ENCODE measurements around the gene SLA2.
"Not testable (repeated sequence)": the region's sequence is repeated elsewhere in the genome, so short reads cannot be mapped to it uniquely, and the experiment has no call there.

The SLA2 gene, protein sequence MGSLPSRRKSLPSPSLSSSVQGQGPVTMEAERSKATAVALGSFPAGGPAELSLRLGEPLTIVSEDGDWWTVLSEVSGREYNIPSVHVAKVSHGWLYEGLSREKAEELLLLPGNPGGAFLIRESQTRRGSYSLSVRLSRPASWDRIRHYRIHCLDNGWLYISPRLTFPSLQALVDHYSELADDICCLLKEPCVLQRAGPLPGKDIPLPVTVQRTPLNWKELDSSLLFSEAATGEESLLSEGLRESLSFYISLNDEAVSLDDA
- total RNA-seq: 100 to 426 (median 336) reads per million in 4 experiments

DNA sequence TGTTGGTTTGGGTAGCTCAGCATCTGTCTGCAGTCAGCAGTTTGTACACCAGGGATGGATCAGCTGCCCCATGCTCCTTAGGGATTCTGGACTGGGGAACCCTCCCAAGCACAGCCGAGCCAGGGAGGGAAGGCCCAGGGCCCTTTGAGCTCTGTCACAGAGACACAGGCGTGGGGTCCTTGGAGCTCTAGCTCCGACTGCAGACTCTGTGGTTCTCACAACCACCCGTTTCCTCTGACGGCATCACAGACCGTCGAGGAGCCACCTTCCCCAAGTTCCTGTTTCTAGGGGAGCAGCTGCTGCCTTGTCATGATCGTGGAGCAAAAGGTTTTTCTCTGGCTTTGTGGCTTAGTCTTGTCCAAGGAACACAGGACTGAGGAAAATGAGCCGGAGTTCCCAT is at the start of gene SLA2:
TSS of gene SLA2 (minus strand) at position 199 of the 400 bp plus-strand sequence. CDS start 4,861 bp downstream, outside the sequence.
- peak; percentile 27 for DNase-seq

DNA sequence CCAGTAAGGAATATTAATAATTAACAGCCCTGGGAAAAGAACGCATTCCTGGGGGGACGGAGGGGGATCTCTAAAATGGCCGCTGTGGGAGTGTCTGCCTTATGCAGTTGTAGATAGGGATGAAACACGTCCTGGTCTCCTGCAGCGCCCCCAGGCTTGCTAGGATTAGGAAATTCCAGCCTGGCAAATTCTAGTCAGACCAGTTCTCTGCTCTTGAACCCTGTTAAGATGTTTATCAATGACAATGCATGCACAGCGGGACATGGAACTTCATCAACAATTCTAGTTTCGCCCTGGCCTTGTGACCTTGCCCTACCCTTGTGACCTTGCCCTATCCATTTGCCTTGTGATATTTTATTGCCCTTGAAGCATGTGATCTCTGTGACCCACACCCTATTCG is 49.5 kb upstream of the SLA2 start:
- not testable (repeated sequence) for DNase-seq

DNA sequence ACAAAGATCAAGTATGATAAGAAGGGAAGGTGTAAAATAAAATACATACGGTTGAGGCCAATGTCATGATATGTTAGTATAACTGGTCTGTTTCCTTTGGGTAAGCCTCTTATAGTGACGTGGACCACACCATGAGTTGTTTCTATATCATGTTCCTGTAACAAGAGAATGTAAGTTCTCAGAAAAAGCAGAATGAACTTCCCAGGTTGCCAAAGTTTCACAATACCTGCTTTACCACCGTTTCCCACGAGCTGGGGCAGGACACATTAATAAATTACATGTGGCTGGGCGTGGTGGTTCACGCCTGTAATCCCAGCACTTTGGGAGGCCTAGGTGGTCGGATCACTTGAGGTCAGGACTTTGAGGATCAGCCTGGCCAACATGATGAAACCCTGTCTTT is 42.6 kb upstream of the SLA2 start:
- DNase-seq: no peak

DNA sequence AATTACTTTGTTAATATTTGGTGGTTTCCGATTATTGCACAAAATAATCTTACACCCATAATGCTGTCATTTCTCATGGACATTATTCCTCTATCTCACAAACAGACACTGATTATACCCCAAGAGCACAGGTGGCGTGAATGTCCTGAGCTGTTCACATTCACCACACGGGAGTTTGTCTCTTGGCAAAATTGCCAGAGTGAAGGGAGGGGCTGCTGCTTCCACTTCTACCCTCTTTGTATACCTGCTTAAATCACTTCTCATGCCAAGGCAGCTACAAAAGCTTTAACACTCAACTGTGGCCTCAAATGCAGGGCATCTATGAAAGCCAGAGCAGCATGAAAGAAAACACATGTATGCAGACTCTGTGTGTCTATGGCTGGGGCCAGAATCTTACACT is 41.9 kb upstream of the SLA2 start:
- no peak for DNase-seq

DNA sequence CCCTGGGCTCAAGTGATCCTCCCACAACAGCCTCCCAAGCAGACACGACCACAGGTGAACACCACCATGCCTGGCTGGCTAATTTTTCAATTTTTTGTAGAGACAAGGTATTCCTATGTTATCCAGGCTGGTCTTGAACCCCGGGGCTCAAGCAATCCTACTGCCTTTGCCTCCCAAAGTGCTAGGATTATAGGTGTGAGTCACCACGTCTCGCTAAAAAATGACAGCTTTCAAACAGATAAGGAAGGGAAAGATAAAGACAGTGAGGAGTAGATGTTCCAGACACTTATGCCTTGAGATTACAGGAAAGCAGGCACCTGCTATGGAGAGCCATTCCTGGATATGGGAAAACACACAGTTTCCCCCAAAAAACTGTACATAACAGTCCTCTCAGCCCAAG is 40.9 kb upstream of the SLA2 start:
- no peak for DNase-seq

DNA sequence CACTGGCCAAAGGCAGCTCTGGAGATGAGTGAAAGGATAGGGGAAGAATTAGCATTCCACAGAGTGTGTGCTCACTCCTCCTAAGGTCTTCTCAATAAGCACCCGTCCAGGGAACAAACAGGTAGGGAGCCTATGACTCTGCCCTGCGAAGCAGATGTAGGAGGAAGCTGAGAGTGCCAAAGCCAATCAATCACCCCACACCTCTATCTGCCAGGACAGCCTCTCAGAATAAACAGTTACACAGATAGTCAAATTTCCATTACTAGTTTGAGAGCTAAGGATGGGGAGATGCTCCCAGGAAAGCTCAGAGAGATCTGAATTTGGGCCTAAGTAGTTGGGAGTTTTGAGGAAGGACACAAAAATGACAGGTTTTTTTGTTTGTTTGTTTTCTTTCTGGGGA is 40.5 kb upstream of the SLA2 start:
- no peak for DNase-seq

DNA sequence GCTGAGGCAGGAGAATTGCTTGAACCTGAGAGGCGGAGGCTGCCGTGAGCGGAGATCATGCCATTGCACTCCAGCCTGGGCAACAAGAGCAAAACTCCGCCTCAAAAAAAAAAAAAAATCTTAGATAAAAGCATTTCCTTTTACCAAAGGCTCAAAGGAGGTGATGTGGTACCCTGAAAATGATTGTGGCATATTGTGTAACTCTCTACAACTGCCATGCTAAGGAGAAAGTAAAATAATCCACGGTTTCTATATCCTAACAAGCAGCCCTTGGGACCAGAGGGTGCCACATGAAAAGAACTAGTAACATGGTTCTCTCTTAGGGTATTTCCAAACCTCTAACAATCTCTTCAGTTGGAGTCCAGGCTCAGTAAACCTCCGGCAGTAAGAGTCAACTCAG is 38.8 kb upstream of the SLA2 start:
- DNase-seq: no peak

DNA sequence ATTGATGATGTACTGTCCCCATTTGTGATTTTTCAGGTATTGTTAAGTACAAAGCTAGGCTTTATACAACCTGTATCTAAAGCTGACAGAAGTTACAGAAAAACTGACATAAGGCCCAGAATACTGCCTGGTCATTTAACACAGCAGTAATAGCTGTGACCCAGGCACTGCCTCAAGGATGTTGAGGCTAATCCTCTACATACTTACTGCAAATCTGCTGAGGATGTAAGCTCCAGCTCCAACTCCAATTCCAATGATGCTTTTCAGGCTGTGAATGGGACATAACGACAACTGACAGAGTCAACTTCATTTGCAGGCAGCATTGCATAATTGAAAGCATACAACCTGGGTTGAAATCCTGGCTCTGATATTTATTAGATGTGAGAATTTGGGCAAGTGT is 36.3 kb upstream of the SLA2 start:
- DNase-seq: no peak

DNA sequence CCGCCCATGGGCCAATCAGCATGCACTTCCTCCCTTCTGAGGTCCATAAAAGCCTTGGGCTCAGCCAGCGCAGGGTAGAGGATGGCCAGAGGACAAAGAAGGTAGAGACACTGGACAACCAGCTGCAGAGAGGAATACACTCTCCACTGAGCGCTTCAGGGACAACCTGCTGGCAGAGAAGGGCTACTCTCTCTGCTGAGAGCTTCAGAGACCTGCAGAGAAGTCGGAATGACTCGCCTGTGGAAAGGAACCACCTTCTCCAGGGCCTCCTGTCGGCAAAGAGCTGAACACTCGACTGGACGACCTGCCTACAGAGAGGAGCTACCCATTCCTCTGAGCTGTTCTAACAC is 31.4 kb upstream of the SLA2 start:
- DNase-seq: no peak

DNA sequence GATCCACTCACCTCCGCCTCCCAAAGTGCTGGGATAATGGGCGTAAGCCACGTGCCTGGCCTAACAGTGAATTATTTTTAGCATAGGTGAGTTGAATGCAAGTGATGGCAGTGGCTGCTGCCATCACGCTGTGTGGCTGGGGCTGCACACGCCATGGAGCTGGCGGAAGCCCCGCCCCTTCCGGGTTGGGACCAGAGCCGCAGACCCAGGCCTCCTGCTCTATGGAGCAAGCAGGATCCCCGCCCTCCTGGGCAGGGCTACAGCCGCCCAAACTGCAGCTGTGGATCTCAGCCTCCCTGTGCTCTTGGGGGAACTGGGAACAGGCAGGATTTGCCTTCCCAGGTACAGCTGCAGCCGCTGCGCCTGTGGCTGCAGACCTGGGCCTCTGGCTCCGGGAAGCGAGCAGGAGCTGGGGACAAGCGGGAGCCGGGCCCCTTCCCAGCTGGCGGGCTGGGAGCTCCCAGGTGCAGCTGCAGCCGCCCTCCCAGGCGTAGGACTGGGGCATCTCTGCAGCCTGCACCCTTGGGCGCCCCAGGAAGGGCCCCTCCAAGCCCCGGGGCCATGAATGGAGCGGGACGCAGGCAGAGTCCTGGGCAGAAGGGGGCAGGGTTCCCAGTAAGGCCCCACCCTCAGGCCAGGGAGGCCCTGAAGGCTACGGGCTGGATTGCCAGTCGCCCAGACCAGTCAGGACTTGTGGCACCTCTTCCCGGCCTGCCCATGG is 30.9 kb upstream of the SLA2 start:
- DNase-seq: no peak

DNA sequence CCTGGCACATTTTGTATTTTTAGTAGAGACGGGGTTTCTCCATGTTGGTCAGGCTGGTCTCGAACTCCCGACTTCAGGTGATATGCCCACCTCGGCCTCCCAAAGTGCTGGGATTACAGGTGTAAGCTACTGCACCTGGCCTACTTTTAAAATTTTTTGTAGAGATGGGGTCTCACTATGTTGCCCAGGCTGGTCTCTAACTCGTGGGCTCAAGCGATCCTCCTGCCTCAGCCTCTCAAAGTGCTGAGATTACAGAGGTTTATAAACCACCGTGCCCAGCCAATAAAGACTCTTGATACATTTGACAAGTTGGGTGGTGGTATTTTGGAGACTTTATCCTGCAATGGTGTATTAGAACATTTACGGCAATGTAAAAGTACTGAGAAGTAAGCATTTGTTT is 29.5 kb upstream of the SLA2 start:
- DNase-seq: not testable (repeated sequence)

DNA sequence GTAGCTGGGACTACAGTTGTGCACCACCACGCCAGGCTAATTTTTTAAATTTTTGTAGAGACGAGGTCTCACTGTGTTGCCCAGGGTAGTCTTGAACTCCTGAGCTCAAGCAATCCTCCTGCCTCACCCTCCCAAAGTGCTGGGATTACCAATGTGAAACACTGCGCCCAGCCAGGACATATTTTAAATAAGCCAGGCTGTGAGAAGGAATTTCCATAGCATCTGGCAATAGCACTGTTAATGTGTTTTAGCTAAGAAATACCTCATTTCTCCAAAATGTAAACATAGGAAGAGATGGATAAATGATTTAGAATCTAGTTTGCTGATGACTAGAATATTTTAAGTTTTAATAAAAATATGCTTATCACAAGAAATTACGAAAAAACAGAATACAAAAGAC is 27.0 kb upstream of the SLA2 start:
- no peak for DNase-seq

DNA sequence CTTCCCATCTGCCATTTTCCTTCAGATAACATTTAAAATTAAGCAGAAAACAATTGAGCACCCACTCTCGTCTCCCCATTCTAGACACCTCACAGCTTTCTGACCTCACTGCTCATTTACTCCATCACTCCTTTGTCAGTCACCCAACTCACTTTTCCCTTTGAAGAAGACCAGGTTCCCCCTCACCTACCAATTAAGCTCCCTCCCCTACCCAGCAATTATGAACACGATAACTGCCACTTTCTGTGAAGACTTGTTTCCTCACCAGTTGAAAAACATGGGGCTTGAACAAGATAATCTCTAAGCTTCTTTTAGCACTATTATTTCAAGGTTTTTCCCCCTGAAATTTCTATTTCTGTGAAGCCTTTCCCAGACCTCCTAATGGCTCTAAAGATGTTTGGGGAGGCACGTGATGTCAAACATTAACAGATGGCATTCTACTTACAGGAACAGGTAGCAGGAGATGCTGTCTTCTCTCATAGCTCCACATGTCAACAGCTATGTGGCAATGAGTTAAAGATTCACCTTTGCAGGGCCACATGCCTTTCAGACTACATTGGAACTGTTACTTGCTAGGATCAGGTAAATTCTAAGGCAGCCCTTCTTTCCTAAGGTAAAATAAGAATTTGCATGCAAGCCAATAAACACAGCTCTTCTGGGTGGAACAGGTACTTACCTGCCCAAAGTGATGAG is 24.8 kb upstream of the SLA2 start:
- DNase-seq: no peak

DNA sequence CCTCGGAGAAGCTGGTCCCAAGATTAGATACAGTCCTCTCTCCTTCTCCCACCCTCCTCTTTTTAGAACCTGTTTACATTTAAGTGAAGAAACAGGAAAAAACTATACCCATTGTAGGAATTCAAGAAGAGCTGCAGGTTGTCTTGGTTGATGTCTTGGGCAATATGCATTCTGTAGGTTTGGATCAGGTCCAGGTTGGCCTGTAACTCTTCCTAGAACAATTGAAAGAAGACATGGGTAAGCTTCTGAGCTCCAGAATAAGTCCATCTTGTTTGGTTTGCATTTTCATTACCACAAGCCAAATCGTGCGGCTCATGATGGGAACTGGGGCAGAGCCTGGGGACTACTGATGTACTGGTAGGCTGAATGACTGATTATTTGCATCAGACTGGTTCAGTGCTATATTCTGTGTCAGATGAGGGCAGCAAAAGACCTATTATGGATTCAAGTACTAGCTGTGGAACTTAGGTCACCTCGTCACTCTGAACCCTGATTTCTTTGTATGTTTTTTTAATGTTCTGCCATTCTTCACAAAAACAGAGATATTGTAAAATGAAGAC is 20.3 kb upstream of the SLA2 start:
- no peak for DNase-seq

DNA sequence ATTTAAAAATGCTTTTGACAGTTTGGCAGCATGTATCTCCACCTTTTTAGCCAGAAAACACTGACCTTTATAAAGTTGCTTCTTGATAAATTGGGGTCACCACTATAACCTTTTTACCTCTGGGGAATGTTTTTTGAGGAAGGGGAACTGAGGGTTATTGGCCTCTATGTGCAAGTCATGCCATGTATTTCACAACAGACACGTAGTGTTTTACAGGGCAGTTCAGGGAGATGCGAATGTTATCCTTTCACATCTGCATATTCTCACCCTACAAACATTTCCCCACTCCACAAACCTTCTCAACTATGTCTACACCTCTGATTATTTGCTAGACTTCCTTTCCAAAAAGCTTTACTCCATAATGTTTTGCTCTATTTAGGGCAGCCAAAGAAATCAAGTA is 17.0 kb upstream of the SLA2 start:
- no peak for DNase-seq

DNA sequence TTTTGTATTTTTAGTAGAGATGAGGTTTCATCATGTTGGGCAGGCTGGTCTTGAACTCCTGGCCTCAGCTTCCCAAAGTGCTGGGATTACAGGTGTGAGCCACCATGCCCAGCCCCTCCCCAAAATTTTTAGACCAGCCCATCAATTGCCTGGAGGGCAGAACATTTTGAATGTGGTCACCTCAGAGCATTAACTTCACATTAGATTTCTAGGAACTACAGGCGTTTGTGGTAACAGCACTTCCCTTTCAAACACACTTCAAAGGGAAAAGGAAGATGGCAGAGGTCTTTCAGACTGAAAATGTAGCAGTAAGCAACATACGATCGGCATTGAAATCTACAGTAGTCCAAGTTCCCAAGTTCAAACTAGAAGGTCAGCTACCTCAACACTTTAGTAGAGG is 12.3 kb upstream of the SLA2 start:
- no peak for DNase-seq

DNA sequence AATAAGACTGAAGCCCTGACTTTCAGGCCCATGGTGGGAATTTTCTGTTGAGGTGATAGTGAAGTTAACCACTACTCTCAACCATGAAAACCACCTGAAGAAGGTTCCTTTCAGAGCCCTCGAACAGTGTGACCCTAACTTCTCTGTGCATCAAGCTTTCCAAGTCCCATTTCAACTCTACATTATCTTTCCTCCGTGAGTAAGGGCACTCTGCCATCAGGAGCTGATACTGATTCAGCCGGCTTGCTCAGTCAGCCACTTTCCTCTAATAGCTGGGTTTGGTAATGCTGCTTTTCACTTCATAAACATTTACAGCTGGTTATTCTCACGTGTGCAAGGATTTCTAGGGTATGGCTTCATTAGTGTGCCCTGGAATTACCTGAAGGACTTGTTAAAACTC is 10.7 kb upstream of the SLA2 start:
- no peak for DNase-seq

DNA sequence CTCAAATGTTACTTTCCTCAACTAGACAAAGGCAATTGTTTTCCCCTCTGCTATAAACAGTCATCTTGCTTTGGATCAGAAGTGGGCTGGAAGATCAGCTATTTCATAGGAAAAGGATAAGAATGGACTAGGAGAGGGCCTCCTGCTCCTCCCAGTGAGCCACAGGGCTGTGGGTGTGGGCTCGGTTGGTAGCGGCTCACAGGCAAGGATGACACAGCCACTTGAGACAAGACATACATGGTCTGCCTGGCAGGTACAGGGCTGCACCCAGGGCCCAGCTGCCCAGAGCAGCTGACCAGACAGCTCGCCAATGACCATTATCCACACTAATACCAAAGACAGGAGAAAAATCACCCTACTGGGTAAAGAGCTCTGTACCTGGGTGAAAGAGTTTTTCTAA is 9.0 kb upstream of the SLA2 start:
- DNase-seq: no peak

DNA sequence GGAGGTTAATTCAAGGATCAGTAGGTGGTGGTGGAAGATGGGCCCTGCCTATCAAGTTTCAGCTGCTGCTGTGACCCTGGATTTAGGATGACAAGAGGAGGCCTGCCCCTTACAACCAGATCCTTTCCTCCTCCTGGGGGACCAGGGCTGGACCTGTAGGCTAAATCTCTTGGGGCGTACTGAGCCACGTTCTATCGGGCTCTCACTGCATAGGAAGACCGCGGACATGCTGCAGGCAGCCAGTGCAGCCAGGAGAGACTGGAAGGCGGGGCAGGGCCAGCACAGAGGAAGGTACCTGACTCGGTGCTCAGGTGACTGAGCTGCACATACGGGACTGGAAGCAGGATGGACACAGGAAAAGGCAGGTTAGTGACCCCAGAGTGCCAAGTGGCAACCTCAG is 8.5 kb upstream of the SLA2 start:
- DNase-seq: no peak

DNA sequence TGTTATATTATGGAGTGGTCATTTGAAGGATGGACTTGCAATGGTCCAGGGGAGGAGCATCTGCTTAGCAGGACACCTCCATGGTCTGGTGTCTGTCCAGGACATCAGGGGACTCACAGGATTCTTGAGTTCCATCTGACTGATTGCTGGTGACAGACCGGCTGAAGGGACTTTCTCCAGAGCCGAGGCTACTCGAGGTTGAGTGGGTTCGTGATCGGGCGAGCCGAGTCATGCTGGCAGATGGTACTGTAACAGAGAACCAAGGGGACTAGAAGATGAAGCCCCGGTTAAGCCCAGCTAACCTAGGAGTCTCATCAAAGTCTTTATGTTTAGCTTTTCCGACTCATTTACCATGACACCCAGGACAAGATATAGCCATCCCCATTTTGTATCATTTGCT is 7.5 kb upstream of the SLA2 start:
- DNase-seq: no peak

DNA sequence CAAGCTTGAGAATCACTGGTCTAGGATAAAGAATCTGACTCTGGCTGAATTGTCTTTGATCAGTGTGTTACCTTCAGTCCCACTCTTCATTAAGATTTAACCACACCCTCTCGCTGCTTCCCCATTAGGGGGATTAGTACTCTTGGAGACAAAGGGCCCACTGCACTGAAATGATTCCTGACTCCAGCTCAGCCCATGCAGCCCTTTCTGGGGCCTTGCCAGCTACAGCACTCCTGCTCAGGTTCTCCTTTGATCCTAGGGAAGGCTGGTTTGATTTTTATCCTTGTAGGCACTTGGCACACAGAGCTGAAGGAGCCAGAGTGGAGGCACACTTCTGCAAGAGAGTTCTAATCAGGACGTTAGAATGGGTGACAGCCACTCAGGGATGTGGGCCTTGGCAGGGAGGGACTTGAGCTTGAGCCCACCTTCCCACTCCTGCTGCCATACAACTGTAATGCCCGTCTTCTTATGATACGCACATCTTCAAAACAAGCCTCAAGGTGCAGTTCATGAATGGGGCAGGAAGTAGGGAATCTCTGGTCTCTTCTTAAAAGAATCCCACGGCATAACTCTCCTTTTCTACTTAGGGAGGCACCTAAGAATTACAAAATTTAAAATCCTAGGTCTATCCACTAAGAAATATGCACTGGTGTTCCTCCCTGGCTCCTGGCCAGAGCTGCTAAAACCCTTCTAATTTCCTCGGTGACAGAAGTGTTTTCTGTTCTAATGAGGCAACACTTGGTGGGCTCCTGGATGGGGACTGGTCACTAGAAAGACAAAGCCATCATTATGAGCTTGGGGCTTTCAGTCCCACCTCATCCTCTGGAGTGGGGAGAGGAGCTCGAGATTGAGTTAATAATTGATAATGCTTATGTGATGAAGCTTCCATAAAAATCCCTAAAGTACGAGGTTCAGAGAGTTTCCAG is 1.5 kb upstream of the SLA2 start:
- DNase-seq: no peak

DNA sequence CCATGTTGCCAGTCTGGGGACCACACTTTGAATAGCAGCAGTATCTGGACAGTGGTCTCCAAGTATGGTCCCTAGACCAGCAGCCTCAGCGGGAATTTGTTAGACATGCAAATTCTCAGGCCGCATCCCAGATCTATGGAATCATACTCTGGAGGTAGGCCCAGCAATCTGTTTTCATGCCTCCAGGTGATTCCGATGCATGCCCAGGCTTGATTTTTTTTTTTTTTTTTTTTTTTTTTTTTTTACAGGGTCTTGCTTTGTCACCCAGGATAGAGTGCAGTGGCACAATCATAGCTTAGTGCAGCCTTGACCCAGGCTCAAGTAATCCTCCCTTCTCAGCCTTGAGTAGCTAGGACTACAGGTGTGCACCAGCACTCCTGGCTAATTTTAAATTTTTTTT is 682 bp upstream of the SLA2 start:
- no peak for DNase-seq

DNA sequence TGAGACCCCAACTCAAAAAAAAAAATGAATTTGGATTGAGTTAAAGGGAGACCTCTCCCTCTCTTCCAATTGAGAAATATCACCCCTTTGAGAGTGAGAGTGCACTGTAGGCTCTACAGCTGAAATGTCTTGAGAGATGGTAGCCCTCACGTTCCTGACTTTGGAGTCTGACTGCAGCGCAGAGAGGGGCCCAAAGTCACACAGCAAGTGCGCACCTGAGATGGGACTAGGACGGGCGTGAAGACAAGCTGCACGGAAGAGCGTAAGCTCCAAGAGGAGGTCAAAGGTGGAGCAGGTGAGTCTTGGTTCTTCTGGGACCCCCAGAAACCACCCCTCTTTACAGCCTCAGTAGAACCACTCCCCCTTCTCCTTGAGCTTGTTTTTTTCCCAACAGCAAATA is 643 bp downstream of the SLA2 start:
- no peak for DNase-seq
